ENCODE measurements around the gene RECK. TPM values are rescaled to one million over a fixed set of nuclear protein-coding genes. Genes with fewer than 3 reads are reported as not detected.

The RECK gene
- total RNA-seq, 1 experiment from 2014 or later = 10.3 TPM

DNA sequence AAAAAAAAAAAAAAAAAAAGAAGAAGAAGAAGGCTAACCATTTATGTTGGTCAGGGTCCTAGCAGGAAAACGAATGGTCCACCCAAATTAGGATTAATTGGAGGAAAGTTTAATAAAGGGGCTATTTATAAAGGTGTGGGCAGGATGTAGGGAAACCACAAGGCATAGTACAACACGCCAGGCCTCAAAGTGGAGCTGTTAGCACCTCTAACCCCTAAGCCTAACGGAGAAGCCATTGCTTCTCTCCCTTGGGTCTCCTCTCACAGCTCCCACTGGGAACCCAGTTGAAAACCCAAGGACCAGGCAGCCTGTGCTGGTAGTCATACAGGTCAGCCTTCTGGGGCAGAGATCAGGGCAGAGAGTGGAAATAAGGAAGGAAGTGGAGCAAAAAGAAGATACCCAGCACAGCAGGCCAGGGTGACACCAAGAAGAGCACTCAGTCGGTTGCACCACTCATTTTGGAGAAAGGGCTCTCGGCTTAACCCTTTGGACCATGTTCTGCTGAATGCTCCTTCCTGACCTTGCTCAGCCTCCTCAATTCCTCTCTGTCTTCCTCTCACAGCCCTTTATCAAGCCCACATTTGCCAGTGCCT lies 91.0 kb downstream of the RECK start:
- Histone ChIP-seq H2BK20ac (ENCODE audit: low read depth, low read length, poor library complexity, severe bottlenecking) (no peak overlapping the region), H2AK5ac (ENCODE audit: insufficient read length, low read length) (no peak overlapping the region), H3K79me1 (ENCODE audit: insufficient read depth, low read depth, low read length, poor library complexity, severe bottlenecking) (no peaks in the 10 kb centered on the region), H2BK120ac (ENCODE audit: low read depth, low read length, poor library complexity, severe bottlenecking) (no peak overlapping the region), H2BK15ac (ENCODE audit: low read depth, low read length) (no peak overlapping the region), H3K27me3 (ENCODE audit: insufficient read depth, low read length) (no peaks in the 10 kb centered on the region), H3K9ac (ENCODE audit: extremely low read depth, insufficient read length, low read length) (no peak overlapping the region), H2BK12ac (ENCODE audit: insufficient read length, low read depth, low read length) (no peak overlapping the region), H3K4me2 (ENCODE audit: insufficient read depth, insufficient read length, low read length) (no peak overlapping the region), H3K27ac (ENCODE audit: insufficient read length, low read depth, low read length) (no peak overlapping the region), H2AFZ (ENCODE audit: low read length) (no peak overlapping the region), H3K14ac (ENCODE audit: insufficient read depth, low read length) (no peak overlapping the region), H4K5ac (ENCODE audit: insufficient read length, low read depth, low read length) (no peak overlapping the region), H3K79me2 (ENCODE audit: insufficient read depth, low read length) (no peaks in the 10 kb centered on the region), H3K23ac (ENCODE audit: insufficient read length, low read depth, low read length) (no peak overlapping the region), H2BK5ac (ENCODE audit: insufficient read length, low read length) (no peak overlapping the region), H3K56ac (ENCODE audit: insufficient read length, low read depth, low read length) (no peak overlapping the region), H4K8ac (replicated peaks; ENCODE audit: insufficient read length, low read depth, low read length) (no peak overlapping the region), H4K91ac (ENCODE audit: insufficient read length, low read depth, low read length) (no peak overlapping the region), H3K4me1 (ENCODE audit: insufficient read depth, low read length) (peaks cover 2% of the 10 kb centered on the region; the same call in 1 of the 2 replicates), H3K23me2 (ENCODE audit: insufficient read length, low read depth, low read length, poor library complexity, severe bottlenecking) (no peaks in the 10 kb centered on the region), H3K9me3 (ENCODE audit: control insufficient read depth, low read depth, low read length) (no peaks in the 10 kb centered on the region), H3K4ac (ENCODE audit: low read depth, low read length) (no peak overlapping the region), H4K20me1 (ENCODE audit: control insufficient read depth, insufficient read depth, insufficient read length) (no peaks in the 10 kb centered on the region), H3T11ph (ENCODE audit: low read length) (no peak overlapping the region), H3K18ac (ENCODE audit: insufficient read length, low read depth, low read length) (no peak overlapping the region)
- TF ChIP-seq, protein P1, sequence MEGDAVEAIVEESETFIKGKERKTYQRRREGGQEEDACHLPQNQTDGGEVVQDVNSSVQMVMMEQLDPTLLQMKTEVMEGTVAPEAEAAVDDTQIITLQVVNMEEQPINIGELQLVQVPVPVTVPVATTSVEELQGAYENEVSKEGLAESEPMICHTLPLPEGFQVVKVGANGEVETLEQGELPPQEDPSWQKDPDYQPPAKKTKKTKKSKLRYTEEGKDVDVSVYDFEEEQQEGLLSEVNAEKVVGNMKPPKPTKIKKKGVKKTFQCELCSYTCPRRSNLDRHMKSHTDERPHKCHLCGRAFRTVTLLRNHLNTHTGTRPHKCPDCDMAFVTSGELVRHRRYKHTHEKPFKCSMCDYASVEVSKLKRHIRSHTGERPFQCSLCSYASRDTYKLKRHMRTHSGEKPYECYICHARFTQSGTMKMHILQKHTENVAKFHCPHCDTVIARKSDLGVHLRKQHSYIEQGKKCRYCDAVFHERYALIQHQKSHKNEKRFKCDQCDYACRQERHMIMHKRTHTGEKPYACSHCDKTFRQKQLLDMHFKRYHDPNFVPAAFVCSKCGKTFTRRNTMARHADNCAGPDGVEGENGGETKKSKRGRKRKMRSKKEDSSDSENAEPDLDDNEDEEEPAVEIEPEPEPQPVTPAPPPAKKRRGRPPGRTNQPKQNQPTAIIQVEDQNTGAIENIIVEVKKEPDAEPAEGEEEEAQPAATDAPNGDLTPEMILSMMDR (conservative IDR thresholded peaks at IDR 0.05) = no peak
- H3K36me3 Mint-ChIP-seq (ENCODE audit: insufficient read depth in 1 of 3, low read depth in 3 of 3) = peaks cover 0 to 1% (median 0%) of the 10 kb centered on the region in 3 experiments; a peak in 1 of 7 replicates
- peaks cover 11 to 24% of the 10 kb centered on the region in 2 experiments for H3K4me1 Mint-ChIP-seq
- H3K4me3 Mint-ChIP-seq = no peak overlapping the region
- no CpG with 5 or more reads among the region's 5 CpGs for WGBS (ENCODE audit: extremely low coverage, insufficient read length, low lambda C conversion rate)
- no peaks in the 10 kb centered on the region for H3K9me3 Mint-ChIP-seq
- peaks cover 34% of the 10 kb centered on the region for H3K27me3 Mint-ChIP-seq (ENCODE audit: low read depth)
- DNase-seq = no peak
- no peak overlapping the region for H3K27ac Mint-ChIP-seq

Measured in H9 (cell line).